Measurements from ENCODE around the gene PCMT1. TPM values are rescaled to one million over a fixed set of nuclear protein-coding genes. Genes with fewer than 3 reads are reported as not detected.

PCMT1 gene
- polyA plus RNA-seq, 1 donor (not counting 4 experiments of a cell fraction or from before 2014, with no cell fraction given), result 167 TPM

- Histone ChIP-seq H3K27me3 (ENCODE audit: control insufficient read depth, extremely low read depth, insufficient read depth, low read length) (no peaks in the 10 kb centered on the region), H3K4me3 (ENCODE audit: control insufficient read depth in 2 of 3, extremely low read depth in 1 of 3, insufficient read depth in 2 of 3, low read depth in 1 of 3, low read length in 3 of 3) (peak overlapping the region; percentile 72 to 99 (median 78)), H3K9ac (ENCODE audit: control insufficient read depth, extremely low read depth, insufficient read depth, low read length) (peak overlapping the region; percentile 98), H3K4me1 (ENCODE audit: control insufficient read depth, extremely low read depth, insufficient read depth, low read length) (peaks cover 11% of the 10 kb centered on the region), H3K9me1 (ENCODE audit: control insufficient read depth, extremely low read depth, insufficient read depth, low read length) (no peaks in the 10 kb centered on the region), H3K79me2 (ENCODE audit: control insufficient read depth, insufficient read depth, low read length) (peaks cover 70% of the 10 kb centered on the region), H3K4me2 (ENCODE audit: control insufficient read depth, extremely low read depth, insufficient read depth, low read depth, low read length) (peak overlapping the region; percentile 99), H3K9me3 (ENCODE audit: control insufficient read depth, low read depth, low read length) (no peaks in the 10 kb centered on the region), H4K20me1 (ENCODE audit: control insufficient read depth, extremely low read depth, insufficient read depth, low read length) (no peaks in the 10 kb centered on the region), H3K27ac (ENCODE audit: control insufficient read depth, insufficient read depth, low read length) (peak overlapping the region; percentile 95), H3K36me3 (ENCODE audit: control insufficient read depth in 2 of 2, extremely low read depth in 1 of 2, insufficient read depth in 2 of 2, low read length in 2 of 2) (no peaks in the 10 kb centered on the region), H2AFZ (ENCODE audit: control insufficient read depth, low read length) (no peak overlapping the region)
- dilution Hi-C loops (cut with MboI; ENCODE audit: extremely low pct_ligation_motif_present, low sequenced_read_pairs), result no loop called here
- TF ChIP-seq CTCF (optimal IDR thresholded peaks at IDR 0.05 in 1 of 3, IDR thresholded peaks at IDR 0.05 in 1 of 3, conservative IDR thresholded peaks at IDR 0.05 in 1 of 3; ENCODE audit: extremely low read depth in 1 of 3, insufficient read depth in 2 of 3, low read length in 3 of 3) (no peak), EZH2 (IDR thresholded peaks at IDR 0.05; ENCODE audit: low read length) (no peak)
- no peak for FAIRE-seq
- no peak for DNase-seq (ENCODE audit: low read depth, low spot score)
Measured at GRCh38 chr6:149716181-149716963, 33.2 kb upstream of the PCMT1 start.

GRCh38 chr6:149717255-149717587, 32.3 kb upstream of the PCMT1 start:
- H4K20me1 ChIP-seq (ENCODE audit: control insufficient read depth, extremely low read depth, insufficient read depth, low read length), result no peaks in the 10 kb centered on the region
- no peaks in the 10 kb centered on the region for H3K9me3 ChIP-seq (ENCODE audit: control insufficient read depth, low read depth, low read length)
- peaks cover 11% of the 10 kb centered on the region for H3K4me1 ChIP-seq (ENCODE audit: control insufficient read depth, extremely low read depth, insufficient read depth, low read length)
- FAIRE-seq (no peak), DNase-seq (ENCODE audit: low read depth, low spot score) (no peak)
- no peaks in the 10 kb centered on the region for H3K9me1 ChIP-seq (ENCODE audit: control insufficient read depth, extremely low read depth, insufficient read depth, low read length)
- H3K36me3 ChIP-seq (ENCODE audit: control insufficient read depth in 2 of 2, extremely low read depth in 1 of 2, insufficient read depth in 2 of 2, low read length in 2 of 2), result no peaks in the 10 kb centered on the region
- peak overlapping the region; percentile 95 for H3K27ac ChIP-seq (ENCODE audit: control insufficient read depth, insufficient read depth, low read length)
- peak overlapping the region; percentile 98 for H3K9ac ChIP-seq (ENCODE audit: control insufficient read depth, extremely low read depth, insufficient read depth, low read length)
- H3K79me2 ChIP-seq (ENCODE audit: control insufficient read depth, insufficient read depth, low read length), result peaks cover 62% of the 10 kb centered on the region
- H3K27me3 ChIP-seq (ENCODE audit: control insufficient read depth, extremely low read depth, insufficient read depth, low read length), result no peaks in the 10 kb centered on the region
- dilution Hi-C loops (cut with MboI; ENCODE audit: extremely low pct_ligation_motif_present, low sequenced_read_pairs), result no loop called here
- H2AFZ ChIP-seq (ENCODE audit: control insufficient read depth, low read length), result peak overlapping the region; percentile 87
- TF ChIP-seq CTCF (optimal IDR thresholded peaks at IDR 0.05 in 1 of 3, IDR thresholded peaks at IDR 0.05 in 1 of 3, conservative IDR thresholded peaks at IDR 0.05 in 1 of 3; ENCODE audit: extremely low read depth in 1 of 3, insufficient read depth in 2 of 3, low read length in 3 of 3) (no peak), EZH2 (IDR thresholded peaks at IDR 0.05; ENCODE audit: low read length) (no peak)
- peak overlapping the region; percentile 99 for H3K4me2 ChIP-seq (ENCODE audit: control insufficient read depth, extremely low read depth, insufficient read depth, low read depth, low read length)
- peak overlapping the region; percentile 72 to 99 (median 78) for H3K4me3 ChIP-seq (ENCODE audit: control insufficient read depth in 2 of 3, extremely low read depth in 1 of 3, insufficient read depth in 2 of 3, low read depth in 1 of 3, low read length in 3 of 3)
